GM19468 (cell line): ENCODE results near the gene KPRP.

Experiments used
- ATAC-seq: cut with Tn5 transposase; IDR thresholded peaks from one replicate; pipeline ENCODE4 v1.9.1; 2021; ENCODE audit warnings: mild to moderate bottlenecking, moderate library complexity, moderate number of reproducible peaks; ENCODE audit not compliant: unreplicated experiment; ENCODE audit errors: extremely low read depth

KPRP gene

GRCh38 chr1:152757747-152758146, at the start of gene KPRP:
Gene KPRP (plus strand): TSS chr1:152758025. CDS start chr1:152759589, 1,564 bp downstream.
- no peak for ATAC-seq

- no peak for ATAC-seq
Observed at GRCh38 chr1:152718238-152718637, 39.6 kb upstream of the KPRP start.

GRCh38 chr1:152725261-152725660, 32.6 kb upstream of the KPRP start:
- ATAC-seq = no peak

- no peak for ATAC-seq
Observed at GRCh38 chr1:152728986-152729385, 28.8 kb upstream of the KPRP start.

GRCh38 chr1:152735648-152736047, 22.2 kb upstream of the KPRP start:
- no peak for ATAC-seq

- ATAC-seq = no peak
Observed at GRCh38 chr1:152737997-152738396, 19.8 kb upstream of the KPRP start.

- no peak for ATAC-seq
Observed at GRCh38 chr1:152739841-152740240, 18.0 kb upstream of the KPRP start.

GRCh38 chr1:152741656-152742055, 16.2 kb upstream of the KPRP start:
- no peak for ATAC-seq

- no peak for ATAC-seq
Observed at GRCh38 chr1:152743371-152744145, 14.3 kb upstream of the KPRP start.

GRCh38 chr1:152745289-152745704, 12.5 kb upstream of the KPRP start:
- no peak for ATAC-seq

- ATAC-seq = no peak
Observed at GRCh38 chr1:152745765-152746444, 11.9 kb upstream of the KPRP start.

- ATAC-seq = no peak
Observed at GRCh38 chr1:152747831-152748230, 10.0 kb upstream of the KPRP start.

- no peak for ATAC-seq
Observed at GRCh38 chr1:152752225-152752624, 5.6 kb upstream of the KPRP start.

- ATAC-seq = no peak
Observed at GRCh38 chr1:152753586-152753985, 4.2 kb upstream of the KPRP start.

GRCh38 chr1:152756872-152757271, 953 bp upstream of the KPRP start:
- ATAC-seq = no peak

- no peak for ATAC-seq
Observed at GRCh38 chr1:152758636-152759035, 811 bp downstream of the KPRP start.

- no peak for ATAC-seq
Observed at GRCh38 chr1:152759453-152760173, 1.8 kb downstream of the KPRP start.

GRCh38 chr1:152760551-152761190, 2.8 kb downstream of the KPRP start:
- ATAC-seq = no peak

- no peak for ATAC-seq
Observed at GRCh38 chr1:152761609-152762213, 3.9 kb downstream of the KPRP start.

- no peak for ATAC-seq
Observed at GRCh38 chr1:152768847-152769533, 11.2 kb downstream of the KPRP start.
